Left cardiac atrium (tissue), 4 donors: ENCODE results near the gene YBX2. TPM values are rescaled to one million over a fixed set of nuclear protein-coding genes. Genes with fewer than 3 reads are reported as not detected.
A peak's percentile ranks its signal among the peaks of the same experiment; 100 is the strongest.

Experiments used
- ATAC-seq, 2 donors: fragments of 200-7000 bp; cut with Tn5 transposase; one replicate each; pipeline ENCODE4 v1.9.1; 2020; ENCODE audit warnings: mild to moderate bottlenecking in 2 of 2, moderate library complexity in 2 of 2
- DNase-seq: peaks from one replicate; pipeline ENCODE4 v3.0.0-alpha.2; 2020
- intact Hi-C, 2 donors: fragments of 100-400 bp; cut with DNase I; formaldehyde crosslinking; loops; one replicate each; pipeline versions ENCODE4 v1.14.1 to v1.15.1; 2022 to 2023
- total RNA-seq, 2 donors: library from RNA; stranded (reverse); fragmentation: NEBNext Ultra II Directional; extraction: Animal tissue kit (Norgen Biotek cat#: 25700); gene quantifications; one replicate each; pipeline ENCODE4 v1.2.1, GENCODE V29; 2021
- donor health status: DM: no; HTN: yes; CAD: no.
- donor health status: DM: no; HTN: yes; CAD: no; lungs with severe emphysema.
- donor health status: DM: yes; HTN: yes; CAD: no.
- donor health status: Dilated cardiomyopathy.

Gene YBX2
- total RNA-seq, 2 donors from 2014 or later: 1.2 to 1.9 TPM

DNA sequence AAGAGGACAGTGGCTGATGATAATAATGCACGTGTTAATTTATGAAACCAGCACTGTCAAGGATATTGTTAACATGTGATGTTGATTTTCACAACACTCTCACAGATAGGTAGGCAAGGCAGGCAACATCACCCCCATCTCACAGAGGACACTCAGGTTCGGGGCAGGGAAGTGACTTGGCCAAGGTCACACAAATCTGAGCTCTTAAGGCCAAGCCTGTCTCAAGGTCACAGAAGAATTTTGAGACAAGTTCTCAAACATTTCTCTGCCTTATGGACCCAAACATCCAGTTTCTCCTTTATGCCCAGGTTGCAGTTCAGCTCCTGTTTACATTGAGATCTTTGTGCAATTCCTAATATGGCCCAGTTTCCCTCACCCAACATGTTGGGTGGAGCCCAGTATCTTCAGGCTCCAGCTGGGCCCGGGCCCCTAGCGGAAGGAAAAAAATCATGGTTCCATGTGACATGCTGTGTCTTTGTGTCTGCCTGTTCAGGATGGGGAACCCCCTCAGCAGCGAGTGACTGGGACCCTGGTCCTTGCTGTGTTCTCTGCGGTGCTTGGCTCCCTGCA, 11.6 kb downstream of the YBX2 start:
- intact Hi-C loops: loop anchor here in 1 of 2 donors (5.0 kb wide), 1 partner anchor 64 kb away; no protein-coding TSS in a partner anchor
- ATAC-seq: no peak
- DNase-seq: no peak

- ATAC-seq (peak; percentile 43 to 45), DNase-seq (peak; percentile 73)
- intact Hi-C loops: loop anchor here (2.0 to 5.0 kb wide), 2 partner anchors 15 to 65 kb away; no protein-coding TSS in a partner anchor
Measured at GRCh38 chr17:7281953-7282751, 12.3 kb downstream of the YBX2 start.

GRCh38 chr17:7281074-7281952, 13.1 kb downstream of the YBX2 start, which contains the start of gene SLC2A4:
SLC2A4 (plus strand) TSS chr17:7281718; CDS start chr17:7281935, 217 bp downstream.
- ATAC-seq (peak; percentile 85 to 93), DNase-seq (peak; percentile 95)
- intact Hi-C loops: loop anchor here (2.0 to 5.0 kb wide), 2 partner anchors 15 to 66 kb away; no protein-coding TSS in a partner anchor

- peak; percentile 85 for DNase-seq
- intact Hi-C loops: loop anchor here (1.0 to 5.0 kb wide), 3 partner anchors 16 to 67 kb away; no protein-coding TSS in a partner anchor
- ATAC-seq: peak; percentile 64 to 82
Measured at GRCh38 chr17:7280519-7281073, 13.8 kb downstream of the YBX2 start.

- ATAC-seq (no peak), DNase-seq (no peak)
- intact Hi-C loops: no loop called here
Measured at GRCh38 chr17:7279448-7279847, 15.0 kb downstream of the YBX2 start.

GRCh38 chr17:7266784-7267183, 27.7 kb downstream of the YBX2 start:
- ATAC-seq (no peak), DNase-seq (no peak)
- intact Hi-C loops: no loop called here

DNA sequence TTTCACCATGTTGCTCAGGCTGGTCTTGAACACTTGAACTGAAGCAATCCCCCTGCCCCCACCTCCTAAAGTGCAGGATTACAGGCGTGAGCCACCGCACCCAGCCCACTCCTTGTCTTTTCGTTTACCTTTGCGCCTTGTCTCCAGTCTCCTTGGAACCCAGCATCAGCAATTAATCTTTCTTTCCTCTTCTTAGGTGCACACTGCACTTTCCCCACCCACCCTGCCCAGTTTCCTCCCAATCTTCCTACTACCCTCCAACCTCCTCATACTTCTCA, 30.7 kb downstream of the YBX2 start:
- DNase-seq (no peak), ATAC-seq (no peak)
- intact Hi-C loops: no loop called here

DNA sequence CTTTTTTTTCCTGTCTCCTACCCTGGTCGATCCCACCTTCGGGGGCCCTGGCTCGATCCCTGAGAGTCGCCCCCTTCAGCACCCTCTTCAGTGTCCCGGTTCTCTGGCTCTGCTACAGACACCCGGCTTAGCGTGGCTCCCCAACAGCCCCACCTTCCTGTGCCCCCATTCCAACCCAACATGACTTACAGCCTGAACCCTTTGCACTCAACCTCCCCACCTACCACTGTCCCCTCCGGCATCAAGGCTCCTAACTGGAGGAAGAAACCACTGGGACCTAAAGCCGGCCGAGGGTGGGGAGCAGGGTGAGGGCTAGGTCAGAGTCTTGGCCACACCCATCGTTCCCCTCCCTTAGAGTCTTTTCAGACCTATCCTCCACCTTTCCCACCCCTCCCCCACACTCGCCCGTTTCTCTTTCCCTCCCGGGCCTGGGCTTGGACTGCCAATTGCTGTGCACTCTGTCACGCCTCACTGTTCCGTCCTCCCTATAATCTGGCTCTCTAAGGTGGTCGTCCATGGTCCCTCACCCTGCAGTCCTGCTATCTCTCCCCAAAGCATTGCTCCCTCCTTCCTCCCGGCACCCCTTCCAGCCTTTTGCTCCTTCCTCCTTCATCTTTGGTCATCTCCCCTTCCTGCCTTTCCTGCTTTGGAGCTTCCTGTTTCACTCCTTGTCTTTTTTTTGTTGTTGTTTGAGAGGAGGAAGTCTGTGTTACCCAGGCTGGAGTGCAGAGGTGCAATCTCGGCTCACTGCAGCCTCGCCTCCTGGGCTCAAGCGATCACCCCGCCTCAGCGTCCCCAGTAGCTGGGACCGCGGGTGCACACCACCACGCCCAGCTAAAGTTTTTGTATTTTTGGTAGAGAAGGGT, 31.3 kb downstream of the YBX2 start:
- ATAC-seq: peak in 1 of 2 donors; percentile 15
- intact Hi-C loops: no loop called here
- DNase-seq: no peak

GRCh38 chr17:7262192-7262934, 32.1 kb downstream of the YBX2 start, which contains the start of gene CLDN7:
CLDN7 (minus strand) TSS chr17:7262478; CDS start chr17:7262043, 435 bp downstream.
- intact Hi-C loops: no loop called here
- no peak for ATAC-seq

DNA sequence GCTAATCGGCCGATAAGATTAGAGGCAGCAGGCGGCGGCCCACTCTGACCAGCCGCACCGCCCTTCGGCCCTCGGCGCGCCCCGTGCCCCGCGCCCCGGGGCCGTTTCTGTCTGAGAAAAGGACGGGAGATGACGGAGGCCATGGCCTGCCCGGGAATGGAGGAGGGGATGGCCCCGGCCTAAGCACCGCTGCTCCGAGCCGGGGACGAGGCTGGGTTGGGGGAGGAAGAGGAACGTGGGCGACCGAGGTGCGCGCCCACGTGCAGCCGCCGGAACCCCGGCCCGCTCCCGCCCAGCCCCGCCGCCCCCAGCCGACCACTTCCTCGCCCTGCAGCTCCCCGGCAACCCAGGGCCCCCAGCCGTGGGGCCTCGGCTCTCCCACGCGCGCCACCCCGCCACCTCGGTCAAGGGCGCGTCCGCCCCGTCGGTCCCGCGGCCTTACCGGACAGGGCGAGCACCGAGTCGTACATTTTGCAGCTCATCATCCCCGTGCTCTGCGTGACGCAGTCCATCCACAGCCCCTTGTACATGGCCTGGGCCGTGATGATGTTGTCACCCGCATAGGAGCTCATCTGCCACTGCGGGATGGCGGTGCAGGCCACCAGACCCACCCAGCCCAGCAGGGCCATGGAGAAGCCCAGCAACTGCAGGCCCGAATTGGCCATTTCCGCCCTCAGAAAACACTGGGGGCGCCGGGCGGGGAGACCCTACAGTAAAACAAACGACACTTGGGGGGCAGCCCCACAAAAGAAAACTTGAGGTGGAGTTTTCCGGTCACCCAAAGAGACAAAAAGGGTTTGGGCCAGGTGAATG, 32.9 kb downstream of the YBX2 start:
- DNase-seq: no peak
- ATAC-seq: peak; percentile 27 to 28
- intact Hi-C loops: no loop called here

More at GRCh38 chr17:7262192-7262934, 32.1 kb downstream of the YBX2 start, which contains the start of gene CLDN7:
- no peak for DNase-seq

DNA sequence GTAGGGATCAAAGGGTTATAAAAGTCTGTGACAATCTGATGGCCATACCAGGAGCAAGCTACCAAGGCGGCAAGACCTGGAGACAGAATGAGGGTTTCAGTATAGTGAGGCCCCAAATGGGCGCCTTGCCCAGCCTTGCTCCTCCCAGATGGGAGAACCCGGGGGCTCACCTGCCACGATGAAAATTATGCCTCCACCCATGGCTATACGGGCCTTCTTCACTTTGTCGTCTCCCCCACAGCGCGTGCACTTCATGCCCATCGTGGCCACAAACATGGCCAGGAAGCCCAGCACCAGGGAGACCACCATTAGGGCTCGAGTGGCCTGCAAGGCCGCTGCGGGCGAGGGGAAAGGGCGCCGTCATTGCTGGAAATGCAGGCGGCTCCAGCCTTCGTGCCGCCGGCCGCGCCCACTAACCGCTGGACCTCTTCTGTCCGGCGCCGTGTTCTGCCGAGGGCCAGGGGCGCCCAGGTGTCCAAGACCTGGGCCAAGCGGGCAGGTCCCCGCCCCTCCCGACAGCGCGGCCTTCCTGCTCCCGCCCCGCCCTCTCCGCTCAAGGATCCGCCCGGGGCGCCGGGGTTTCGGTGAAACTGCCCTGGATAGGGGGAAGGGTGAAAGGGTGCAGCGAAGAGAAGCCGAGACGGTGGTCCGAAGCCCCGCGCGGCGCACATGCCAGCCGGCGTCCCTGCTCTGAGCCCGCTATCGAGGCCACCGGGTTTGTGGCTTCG, 33.6 kb downstream of the YBX2 start:
- ATAC-seq (peak; percentile 66 to 68), DNase-seq (no peak)
- intact Hi-C loops: no loop called here

GRCh38 chr17:7260151-7260550, 34.3 kb downstream of the YBX2 start:
- intact Hi-C loops: no loop called here
- ATAC-seq (no peak), DNase-seq (no peak)

DNA sequence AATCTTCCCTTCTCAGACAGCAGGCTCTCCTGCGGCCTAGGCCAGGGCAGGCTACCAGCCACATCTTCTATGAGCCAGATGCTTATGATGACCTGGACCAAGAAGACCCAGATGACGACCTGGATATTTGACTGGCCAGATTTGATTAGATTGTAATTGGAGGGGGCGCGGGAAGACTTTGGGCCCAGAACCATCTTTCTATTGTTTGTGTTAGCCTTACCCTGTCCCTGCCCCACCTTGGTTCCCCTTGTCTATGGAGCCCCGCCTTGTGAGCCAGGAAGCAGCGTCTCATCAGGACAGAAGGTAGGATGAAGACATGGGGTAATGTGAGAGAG, 34.9 kb downstream of the YBX2 start:
- ATAC-seq: no peak
- intact Hi-C loops: no loop called here
- no peak for DNase-seq

- intact Hi-C loops: no loop called here
- ATAC-seq (no peak), DNase-seq (peak; percentile 48)
Measured at GRCh38 chr17:7258731-7259554, 35.5 kb downstream of the YBX2 start.

GRCh38 chr17:7256766-7257456, 37.5 kb downstream of the YBX2 start:
- intact Hi-C loops: no loop called here
- DNase-seq (no peak), ATAC-seq (no peak)
